Endothelial cell of umbilical vein (primary cell): ENCODE data around the gene APBA3. TPM values are rescaled to one million over a fixed set of nuclear protein-coding genes. Genes with fewer than 3 reads are reported as not detected.

Experiments
- BruUV-seq: library from RNA; stranded (reverse); fragments of 400-500 nt; replicated peaks from 2 replicates; lab custom pipeline; 2021; lab: Mats Ljungman, UMichigan
- CTCF ChIA-PET: fragments of 300-600, 350-600 bp; sonication (Branson Sonifier 250); formaldehyde crosslinking; loops from one replicate; lab custom pipeline; 2021; ENCODE audit warnings: antibody characterized with exemption, inconsistent platforms; lab: Charles Lee
- POLR2A ChIA-PET: fragments of 300-600, 350-600 bp; sonication (Branson Sonifier 250); formaldehyde crosslinking; loops from one replicate; lab custom pipeline; 2021; ENCODE audit warnings: antibody characterized with exemption, inconsistent platforms; lab: Charles Lee
- DNase-seq: peaks from one replicate; pipeline ENCODE4 v3.0.0-alpha.2; 2011; ENCODE audit warnings: low read depth, low spot score
- FAIRE-seq: peaks from 2 replicates; lab custom pipeline; 2011; peaks lifted over from hg19 to GRCh38; lab: Jason Lieb, UNC
- H2AFZ ChIP-seq: 2 replicates; pipeline ENCODE4 v1.6.0; 2012; ENCODE audit warnings: low read depth, low read length, control low read depth, inconsistent platforms
- H3K27ac ChIP-seq: 2 replicates; pipeline ENCODE4 v1.5.1; 2011; ENCODE audit warnings: low read depth, mild to moderate bottlenecking, control low read depth, low read length, moderate library complexity; ENCODE audit not compliant: insufficient read depth
- H3K27me3 ChIP-seq, 2 experiments: 2 replicates each; pipeline versions ENCODE4 v1.6.0 to v1.6.1; 2011; ENCODE audit warnings: low read length in 2 of 2, mixed read lengths in 1 of 2; ENCODE audit not compliant: control insufficient read depth in 2 of 2, insufficient read depth in 2 of 2
- H3K36me3 ChIP-seq, 2 experiments: 2 replicates in 1 of 2; 3 replicates in 1 of 2; pipeline ENCODE4 v1.5.1; 2011; ENCODE audit warnings: low read length in 2 of 2, mild to moderate bottlenecking in 1 of 2, moderate library complexity in 1 of 2; ENCODE audit not compliant: control insufficient read depth in 2 of 2, insufficient read depth in 2 of 2; ENCODE audit errors: extremely low read depth in 1 of 2
- H3K4me1 ChIP-seq: 3 replicates; pipeline ENCODE4 v1.5.1; 2011; ENCODE audit warnings: mild to moderate bottlenecking, low read length; ENCODE audit not compliant: control insufficient read depth, insufficient read depth; ENCODE audit errors: extremely low read depth
- H3K4me2 ChIP-seq: 2 replicates; pipeline ENCODE4 v1.6.1; 2011; ENCODE audit warnings: low read length, control low read depth, mixed read lengths; ENCODE audit not compliant: insufficient read depth
- H3K4me3 ChIP-seq, 3 experiments: fragments of 200-600 bp in 1 of 3; sonication (generic), shearing (Covaris generic) in 1 of 3; replicated peaks in 1 of 3; 2 replicates each; pipeline ENCODE4 v1.5.1; 2011 to 2016; ENCODE audit warnings: control low read depth in 3 of 3, low read length in 3 of 3, mild to moderate bottlenecking in 2 of 3, inconsistent platforms in 1 of 3, low read depth in 1 of 3, moderate library complexity in 1 of 3; ENCODE audit not compliant: insufficient read depth in 1 of 3
- H3K79me2 ChIP-seq: 2 replicates; pipeline ENCODE4 v1.6.0; 2012; ENCODE audit warnings: low read length, inconsistent platforms; ENCODE audit not compliant: control insufficient read depth, insufficient read depth
- H3K9ac ChIP-seq: replicated peaks from 2 replicates; pipeline ENCODE3; 2011; ENCODE audit warnings: low read length, control low read depth; ENCODE audit not compliant: insufficient read depth; ENCODE audit errors: extremely low read depth
- H3K9me1 ChIP-seq: replicated peaks from 3 replicates; pipeline ENCODE4 v1.6.0; 2011; ENCODE audit warnings: mild to moderate bottlenecking, low read length; ENCODE audit not compliant: control insufficient read depth, insufficient read depth; ENCODE audit errors: extremely low read depth
- H3K9me3 ChIP-seq: replicated peaks from 2 replicates; pipeline ENCODE4 v1.5.1; 2012; ENCODE audit warnings: low read length, inconsistent platforms; ENCODE audit not compliant: control insufficient read depth, insufficient read depth
- H4K20me1 ChIP-seq: replicated peaks from 2 replicates; pipeline ENCODE3; 2011; ENCODE audit warnings: mild to moderate bottlenecking, low read length; ENCODE audit not compliant: control insufficient read depth, insufficient read depth; ENCODE audit errors: extremely low read depth
- EZH2 ChIP-seq: IDR thresholded peaks from 2 replicates; pipeline ENCODE4 v1.6.1; 2012; ENCODE audit warnings: borderline replicate concordance, low read depth, mild to moderate bottlenecking, moderate library complexity, low read length, inconsistent platforms; ENCODE audit not compliant: severe bottlenecking
- FOS ChIP-seq: IDR thresholded peaks from 2 replicates; pipeline ENCODE4 v1.6.1; 2011; ENCODE audit warnings: mild to moderate bottlenecking, low read length, moderate library complexity, borderline replicate concordance; ENCODE audit not compliant: insufficient read depth
- GATA2 ChIP-seq: IDR thresholded peaks from 2 replicates; pipeline ENCODE4 v1.7.0; 2011; ENCODE audit warnings: low read depth, mild to moderate bottlenecking, moderate library complexity, mixed read lengths, low read length; ENCODE audit not compliant: insufficient read length, insufficient read depth
- JUN ChIP-seq: IDR thresholded peaks from 2 replicates; pipeline ENCODE4 v1.6.1; 2011; ENCODE audit warnings: borderline replicate concordance, low read depth; ENCODE audit not compliant: insufficient read length, insufficient read depth
- MYC ChIP-seq: IDR thresholded peaks from one replicate; pipeline ENCODE4 v1.6.1; 2011; ENCODE audit warnings: mild to moderate bottlenecking, low read depth, low read length
- POLR2A ChIP-seq: IDR thresholded peaks from 2 replicates; pipeline ENCODE4 v1.6.1; 2012; ENCODE audit warnings: low read depth, mild to moderate bottlenecking, control low read depth, low read length
- POLR2AphosphoS5 ChIP-seq: IDR thresholded peaks from 2 replicates; pipeline ENCODE4 v1.6.1; 2012; ENCODE audit warnings: low read depth, mild to moderate bottlenecking, control low read depth, low read length, moderate library complexity; ENCODE audit not compliant: insufficient read depth
- dilution Hi-C: fragments of 300-500 bp; cut with MboI; formaldehyde crosslinking; loops from one replicate; pipeline ENCODE4 v1.15.0; 2019; ENCODE audit warnings: low sequenced_read_pairs; ENCODE audit not compliant: extremely low pct_ligation_motif_present
- intact Hi-C: fragments of 100-400 bp; cut with micrococcal nuclease; formaldehyde crosslinking; loops from one replicate; pipeline ENCODE4 v1.10.0; 2022
- polyA plus RNA-seq, 4 experiments: library from polyadenylated mRNA; depleted of rRNA in 3 of 4; stranded (reverse) in 3 of 4; unstranded in 1 of 4; fragments of >200 nt; gene quantifications; 2 replicates each; pipeline versions ENCODE4 v1.2.1 to v1.2.3, GENCODE V29; 2011 to 2012; ENCODE audit warnings: missing spikeins in 1 of 4
- total RNA-seq: library from RNA; stranded (reverse); gene quantifications from 2 replicates; pipeline ENCODE4 v1.2.3, GENCODE V29; 2021
- TF ChIP-seq, protein P1 (sequence below), 2 donors: IDR thresholded peaks; 1 replicate in 1 of 2; 2 replicates in 1 of 2; pipeline ENCODE4 v1.5.1; 2011; ENCODE audit warnings: low read length in 2 of 2, mild to moderate bottlenecking in 2 of 2, moderate library complexity in 2 of 2, control low read depth in 1 of 2, inconsistent platforms in 1 of 2, low read depth in 1 of 2; ENCODE audit not compliant: insufficient read depth in 1 of 2; ENCODE audit errors: extremely low read depth in 1 of 2
- TF ChIP-seq, protein P2 (sequence below): IDR thresholded peaks from 2 replicates; pipeline ENCODE4 v1.6.1; 2011; ENCODE audit not compliant: insufficient read depth, insufficient read length

APBA3 gene
- total and polyA plus RNA-seq, 2 donors (not counting 3 experiments of a cell fraction or from before 2014, with no cell fraction given) = 23.4 to 25.1 TPM

GRCh38 chr19:3780786-3781304 is 19.4 kb upstream of the APBA3 start:
- no peaks in the 10 kb centered on the region for H4K20me1 ChIP-seq
- no peaks in the 10 kb centered on the region for H3K36me3 ChIP-seq
- ChIA-PET POLR2A (no interaction called here), CTCF (no interaction called here)
- intact Hi-C loops (no loop called here), dilution Hi-C loops (no loop called here)
- no peaks in the 10 kb centered on the region for H3K4me1 ChIP-seq
- no TSS peak for BruUV-seq
- TF ChIP-seq EZH2 (no peak), GATA2 (no peak), POLR2A (no peak), FOS (no peak), MYC (no peak), POLR2AphosphoS5 (no peak), JUN (no peak)
- TF ChIP-seq, protein P1, sequence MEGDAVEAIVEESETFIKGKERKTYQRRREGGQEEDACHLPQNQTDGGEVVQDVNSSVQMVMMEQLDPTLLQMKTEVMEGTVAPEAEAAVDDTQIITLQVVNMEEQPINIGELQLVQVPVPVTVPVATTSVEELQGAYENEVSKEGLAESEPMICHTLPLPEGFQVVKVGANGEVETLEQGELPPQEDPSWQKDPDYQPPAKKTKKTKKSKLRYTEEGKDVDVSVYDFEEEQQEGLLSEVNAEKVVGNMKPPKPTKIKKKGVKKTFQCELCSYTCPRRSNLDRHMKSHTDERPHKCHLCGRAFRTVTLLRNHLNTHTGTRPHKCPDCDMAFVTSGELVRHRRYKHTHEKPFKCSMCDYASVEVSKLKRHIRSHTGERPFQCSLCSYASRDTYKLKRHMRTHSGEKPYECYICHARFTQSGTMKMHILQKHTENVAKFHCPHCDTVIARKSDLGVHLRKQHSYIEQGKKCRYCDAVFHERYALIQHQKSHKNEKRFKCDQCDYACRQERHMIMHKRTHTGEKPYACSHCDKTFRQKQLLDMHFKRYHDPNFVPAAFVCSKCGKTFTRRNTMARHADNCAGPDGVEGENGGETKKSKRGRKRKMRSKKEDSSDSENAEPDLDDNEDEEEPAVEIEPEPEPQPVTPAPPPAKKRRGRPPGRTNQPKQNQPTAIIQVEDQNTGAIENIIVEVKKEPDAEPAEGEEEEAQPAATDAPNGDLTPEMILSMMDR (IDR thresholded peaks at IDR 0.05; ENCODE audit: extremely low read depth in 1 of 2, insufficient read depth in 1 of 2, low read depth in 1 of 2, low read length in 2 of 2) = no peak
- TF ChIP-seq, protein P2, sequence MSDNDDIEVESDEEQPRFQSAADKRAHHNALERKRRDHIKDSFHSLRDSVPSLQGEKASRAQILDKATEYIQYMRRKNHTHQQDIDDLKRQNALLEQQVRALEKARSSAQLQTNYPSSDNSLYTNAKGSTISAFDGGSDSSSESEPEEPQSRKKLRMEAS = no peak
- no peak overlapping the region for H3K27ac ChIP-seq
- no peak for FAIRE-seq
- H3K9me1 ChIP-seq = no peaks in the 10 kb centered on the region
- no peak overlapping the region for H3K4me3 ChIP-seq
- H2AFZ ChIP-seq = no peak overlapping the region
- peaks cover 2% of the 10 kb centered on the region for H3K9me3 ChIP-seq
- no peak overlapping the region for H3K4me2 ChIP-seq
- H3K9ac ChIP-seq = no peak overlapping the region
- no peak for DNase-seq
- no peaks in the 10 kb centered on the region for H3K79me2 ChIP-seq
- peaks cover 8 to 9% of the 10 kb centered on the region in 2 experiments for H3K27me3 ChIP-seq
